WERI-Rb-1 (cell line): ENCODE data around the gene ACTL8.
A peak's percentile ranks its signal among the peaks of the same experiment; 100 is the strongest.

Experiments used
- DNase-seq: peaks from one replicate; pipeline ENCODE4 v3.0.0-alpha.2; 2020
- H3K27ac ChIP-seq: fragments of 250-450 bp; sonication (Bioruptor Pico); 2 replicates; pipeline ENCODE4 v1.5.1; 2020; ENCODE audit warnings: mild to moderate bottlenecking, moderate library complexity
- H3K27me3 ChIP-seq: fragments of 250-450 bp; sonication (Bioruptor Pico); 2 replicates; pipeline ENCODE4 v1.5.1; 2021; ENCODE audit warnings: mild to moderate bottlenecking, low read depth, moderate library complexity; ENCODE audit not compliant: insufficient read depth, severe bottlenecking
- H3K36me3 ChIP-seq: fragments of 250-450 bp; sonication (Bioruptor Pico); 2 replicates; pipeline ENCODE4 v1.5.1; 2020; ENCODE audit warnings: mild to moderate bottlenecking, moderate library complexity
- H3K4me3 ChIP-seq: 2 replicates; pipeline ENCODE4 v1.5.1; 2011; ENCODE audit warnings: low read depth, mild to moderate bottlenecking, control low read depth, low read length
- H3K9me3 ChIP-seq: fragments of 250-450 bp; sonication (Bioruptor Pico); 2 replicates; pipeline ENCODE4 v1.5.1; 2021; ENCODE audit warnings: mild to moderate bottlenecking, moderate library complexity; ENCODE audit not compliant: severe bottlenecking
- CTCF ChIP-seq: IDR thresholded peaks from 2 replicates; pipeline ENCODE4 v1.5.1; 2011; ENCODE audit warnings: low read depth, mild to moderate bottlenecking, control low read depth, inconsistent platforms, low read length

ACTL8 gene

GRCh38 chr1:17834561-17835100, 79.5 kb downstream of the ACTL8 start:
- Histone ChIP-seq H3K36me3 (no peaks in the 10 kb centered on the region), H3K27me3 (no peaks in the 10 kb centered on the region), H3K9me3 (no peaks in the 10 kb centered on the region), H3K4me3 (no peak overlapping the region), H3K27ac (0 out of 2 replicates have a peak overlapping the region, but pooled peaks have one; percentile 2)
- TF ChIP-seq CTCF: no peak
- DNase-seq: no peak

- Histone ChIP-seq H3K9me3 (no peaks in the 10 kb centered on the region), H3K27ac (peak overlapping the region; percentile 76), H3K36me3 (no peaks in the 10 kb centered on the region), H3K27me3 (no peaks in the 10 kb centered on the region), H3K4me3 (no peak overlapping the region)
- no peak for TF ChIP-seq CTCF
- DNase-seq: no peak
These were observed 82.3 kb downstream of the ACTL8 start for GRCh38 chr1:17837233-17838030.

- no peaks in the 10 kb centered on the region for H3K36me3 ChIP-seq
- no peak for DNase-seq
- H3K4me3 ChIP-seq: no peak overlapping the region
- TF ChIP-seq CTCF: no peak
- H3K27me3 ChIP-seq: no peaks in the 10 kb centered on the region
- H3K27ac ChIP-seq: peak overlapping the region; percentile 76
- no peaks in the 10 kb centered on the region for H3K9me3 ChIP-seq
These were observed 84.6 kb downstream of the ACTL8 start for GRCh38 chr1:17839641-17840196.

- TF ChIP-seq CTCF: no peak
- H3K36me3 ChIP-seq: no peaks in the 10 kb centered on the region
- no peaks in the 10 kb centered on the region for H3K9me3 ChIP-seq
- no peak overlapping the region for H3K4me3 ChIP-seq
- no peak for DNase-seq
- no peak overlapping the region for H3K27ac ChIP-seq
- no peaks in the 10 kb centered on the region for H3K27me3 ChIP-seq
These were observed 86.8 kb downstream of the ACTL8 start for GRCh38 chr1:17841944-17842343.

- Histone ChIP-seq H3K27ac (no peak overlapping the region), H3K4me3 (no peak overlapping the region), H3K36me3 (no peaks in the 10 kb centered on the region), H3K9me3 (no peaks in the 10 kb centered on the region), H3K27me3 (no peaks in the 10 kb centered on the region)
- TF ChIP-seq CTCF: no peak
- DNase-seq: no peak
These were observed 87.6 kb downstream of the ACTL8 start for GRCh38 chr1:17842686-17843085.
